Measurements from ENCODE around the gene SLC44A4. TPM values are rescaled to one million over a fixed set of nuclear protein-coding genes. Genes with fewer than 3 reads are reported as not detected.
"Not testable (repeated sequence)": the region's sequence is repeated elsewhere in the genome, so short reads cannot be mapped to it uniquely, and the experiment has no call there.

The SLC44A4 gene
- total RNA-seq, 1 donor from 2014 or later: not detected

DNA sequence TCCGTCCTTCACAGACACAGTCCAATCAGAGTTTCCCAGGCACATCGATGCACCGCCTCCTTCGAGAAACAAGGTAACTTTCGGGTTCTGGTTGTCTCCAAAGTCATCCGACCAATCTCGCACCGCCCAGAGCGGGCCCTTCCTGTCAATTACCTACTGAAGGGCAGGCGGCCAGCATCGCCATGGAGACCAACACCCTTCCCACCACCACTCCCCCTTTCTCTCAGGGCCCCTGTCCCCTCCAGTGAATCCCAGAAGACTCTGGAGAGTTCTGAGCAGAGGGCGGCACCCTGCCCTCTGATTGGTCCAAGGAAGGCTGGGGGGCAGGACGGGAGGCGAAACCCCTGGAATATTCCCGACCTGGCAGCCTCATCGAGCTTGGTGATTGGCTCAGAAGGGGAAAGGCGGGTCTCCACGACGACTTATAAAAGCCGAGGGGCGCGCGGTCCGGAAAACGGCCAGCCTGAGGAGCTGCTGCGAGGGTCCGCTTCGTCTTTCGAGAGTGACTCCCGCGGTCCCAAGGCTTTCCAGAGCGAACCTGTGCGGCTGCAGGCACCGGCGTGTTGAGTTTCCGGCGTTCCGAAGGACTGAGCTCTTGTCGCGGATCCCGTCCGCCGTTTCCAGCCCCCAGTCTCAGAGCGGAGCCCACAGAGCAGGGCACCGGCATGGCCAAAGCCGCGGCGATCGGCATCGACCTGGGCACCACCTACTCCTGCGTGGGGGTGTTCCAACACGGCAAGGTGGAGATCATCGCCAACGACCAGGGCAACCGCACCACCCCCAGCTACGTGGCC is 51.3 kb downstream of the SLC44A4 start, which contains the start of gene HSPA1B:
HSPA1B (plus strand) TSS at position 453 of the 794 bp plus-strand sequence; CDS start at position 666, 213 bp downstream.
- peak; percentile 100 for DNase-seq

DNA sequence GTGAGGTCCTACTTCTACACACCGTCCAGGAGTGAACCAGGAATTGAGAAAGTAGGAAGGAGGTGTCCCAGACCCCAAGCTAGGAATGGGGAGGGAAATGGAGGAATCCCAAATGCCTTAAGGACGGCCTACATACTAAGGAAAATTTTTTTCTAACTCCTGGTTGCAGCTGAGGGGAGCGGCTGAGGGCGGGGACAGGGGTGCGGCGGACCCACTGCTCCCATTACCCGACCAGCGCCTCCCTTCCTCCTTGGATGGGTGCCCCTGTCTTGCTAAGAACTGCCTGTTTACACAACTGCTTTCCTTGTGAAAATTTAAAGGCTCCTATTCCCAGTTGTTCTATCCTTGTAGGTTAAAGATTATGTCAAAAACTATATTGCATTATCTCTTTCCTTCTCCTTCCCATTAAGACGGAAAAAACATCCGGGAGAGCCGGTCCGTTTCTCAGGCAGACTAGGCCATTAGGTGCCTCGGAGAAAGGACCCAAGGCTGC is 52.0 kb downstream of the SLC44A4 start:
- peak; percentile 75 for DNase-seq

DNA sequence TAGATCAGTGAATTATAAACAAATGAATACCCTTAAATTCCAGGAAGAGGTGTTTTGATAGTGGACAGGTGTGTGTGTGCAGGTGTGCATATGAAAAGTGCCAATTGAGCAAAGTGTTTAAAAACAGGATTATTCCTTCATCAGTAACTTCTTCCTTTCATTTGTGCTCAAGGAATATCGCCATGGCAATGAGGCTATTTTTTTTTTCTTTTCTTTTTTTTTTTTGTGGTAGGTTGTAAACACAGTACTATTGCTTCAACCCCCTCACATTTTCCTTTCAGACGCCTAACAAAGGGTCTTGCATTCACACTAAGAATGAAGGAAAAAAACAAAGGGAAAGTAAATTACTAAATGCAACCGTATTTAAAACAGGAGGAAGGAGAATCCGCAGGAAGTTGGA is 53.2 kb downstream of the SLC44A4 start:
- DNase-seq: no peak

DNA sequence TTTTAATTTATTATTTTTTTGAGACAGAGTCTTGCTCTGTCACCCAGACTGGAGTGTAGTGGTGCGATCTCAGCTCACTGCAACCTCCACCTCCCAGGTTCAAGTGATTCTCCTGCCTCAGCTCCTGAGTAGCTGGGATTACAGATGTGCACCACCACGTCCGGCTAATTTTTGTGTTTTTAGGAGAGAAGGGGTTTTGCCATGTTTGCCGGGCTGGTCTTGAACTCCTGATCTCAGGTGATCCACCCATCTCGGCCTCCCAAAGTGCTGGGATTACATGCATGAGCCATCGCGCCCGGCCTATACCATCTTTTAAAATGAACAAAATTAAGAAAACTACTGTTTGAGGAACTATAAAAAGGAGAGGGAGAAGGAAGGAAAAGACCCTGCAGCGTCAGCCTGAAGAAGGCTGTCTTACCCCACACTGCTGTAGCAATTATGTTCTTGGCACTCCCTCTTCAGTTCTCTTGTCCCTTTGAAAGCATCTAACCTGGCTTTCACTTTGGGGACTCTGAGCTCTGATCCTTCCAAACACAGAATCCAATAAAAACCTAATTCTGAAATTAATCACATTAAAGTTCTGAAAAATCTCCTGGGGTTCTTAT is 55.1 kb downstream of the SLC44A4 start:
- DNase-seq: not testable (repeated sequence)

DNA sequence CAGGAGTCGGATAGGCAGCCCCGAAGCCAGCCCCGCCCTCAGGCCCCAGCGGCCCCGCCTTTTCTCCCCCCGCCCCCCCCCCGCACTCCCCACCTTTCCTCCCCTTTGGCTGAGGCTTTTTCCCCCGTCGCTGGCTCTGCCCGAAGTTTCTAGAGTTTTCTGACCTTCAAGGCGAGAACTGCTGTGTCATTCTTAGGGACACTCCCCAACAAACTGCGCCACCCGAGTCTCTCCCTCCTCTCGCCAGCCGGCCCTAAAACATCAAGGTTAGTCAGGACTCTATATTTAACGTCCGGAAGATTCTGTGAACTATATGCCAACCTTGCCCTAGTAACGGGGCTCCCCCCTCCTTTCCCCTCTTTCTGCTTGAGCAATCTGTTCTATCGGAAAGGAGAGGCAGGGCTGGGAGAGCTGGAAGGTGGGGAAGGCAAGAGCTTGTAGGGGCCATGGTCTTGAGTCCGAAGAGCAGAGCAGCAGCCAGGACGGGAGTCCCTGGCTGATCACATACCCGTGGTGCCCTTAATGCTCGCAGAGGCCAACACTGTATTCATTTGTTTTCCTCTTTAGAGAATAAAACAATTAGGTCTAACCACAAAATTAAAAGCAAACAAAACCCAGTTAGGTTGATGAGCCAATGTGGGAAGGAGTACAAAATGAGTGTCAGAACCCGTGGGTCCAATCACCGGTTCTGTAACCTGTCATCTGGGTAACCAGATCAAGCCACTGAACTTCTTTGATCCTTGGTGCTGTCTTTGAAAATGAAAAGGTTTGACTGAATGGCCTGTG is 56.6 kb downstream of the SLC44A4 start:
- DNase-seq: peak; percentile 70

DNA sequence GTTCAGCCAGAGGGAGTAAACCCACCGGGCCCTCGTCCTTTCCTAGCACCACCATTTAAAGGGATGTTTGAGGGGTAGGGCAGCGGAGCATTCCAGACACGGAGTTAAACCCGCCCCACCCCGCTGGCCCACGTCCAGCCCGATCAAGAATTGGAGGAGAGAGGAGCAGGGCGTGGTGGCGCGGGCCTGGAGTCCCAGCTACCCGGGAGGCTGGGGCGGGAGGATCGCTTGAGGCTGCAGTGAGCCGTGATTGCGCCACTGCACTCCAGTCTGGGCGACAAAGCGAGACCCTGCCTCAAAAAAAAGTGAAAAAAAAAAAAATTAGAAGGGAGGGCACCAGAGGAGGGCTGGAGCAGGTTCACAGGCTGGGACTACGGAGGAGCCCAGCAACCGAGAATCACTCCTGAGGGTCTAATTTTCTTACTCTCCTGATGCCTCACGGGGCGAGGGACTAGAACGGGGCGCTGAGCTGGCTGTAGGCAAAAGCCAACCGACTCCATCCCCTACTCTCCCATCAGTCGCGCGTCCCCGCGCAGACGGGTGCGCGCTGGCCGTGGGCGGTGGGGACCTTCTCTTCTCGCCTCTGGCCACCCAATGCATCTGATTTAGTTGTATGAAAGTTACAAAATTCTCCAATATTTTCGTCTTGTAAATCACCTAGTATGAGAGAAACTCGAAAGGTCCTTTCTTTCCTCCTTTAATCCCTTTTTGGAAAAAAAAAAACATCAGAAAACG is 57.3 kb downstream of the SLC44A4 start:
- DNase-seq: peak; percentile 46

DNA sequence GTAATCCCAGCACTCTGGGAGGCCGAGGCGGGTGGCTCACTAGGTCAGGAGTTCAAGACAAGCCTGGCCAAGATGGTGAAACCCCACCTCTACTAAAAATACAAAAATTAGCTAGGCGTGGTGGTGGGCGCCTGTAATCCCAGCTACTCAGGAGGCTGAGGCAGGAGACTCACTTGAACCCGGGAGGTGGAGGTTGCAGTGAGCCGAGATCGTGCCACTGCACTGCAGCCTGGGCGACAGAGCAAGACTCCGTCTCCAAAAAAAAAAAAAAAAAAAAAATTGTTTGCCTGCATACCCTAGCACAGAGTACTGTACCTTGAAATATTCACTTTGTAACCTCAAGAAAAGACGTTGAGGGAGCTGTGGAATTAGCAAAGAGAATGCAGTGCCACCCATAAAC is 58.4 kb downstream of the SLC44A4 start:
- DNase-seq: not testable (repeated sequence)

DNA sequence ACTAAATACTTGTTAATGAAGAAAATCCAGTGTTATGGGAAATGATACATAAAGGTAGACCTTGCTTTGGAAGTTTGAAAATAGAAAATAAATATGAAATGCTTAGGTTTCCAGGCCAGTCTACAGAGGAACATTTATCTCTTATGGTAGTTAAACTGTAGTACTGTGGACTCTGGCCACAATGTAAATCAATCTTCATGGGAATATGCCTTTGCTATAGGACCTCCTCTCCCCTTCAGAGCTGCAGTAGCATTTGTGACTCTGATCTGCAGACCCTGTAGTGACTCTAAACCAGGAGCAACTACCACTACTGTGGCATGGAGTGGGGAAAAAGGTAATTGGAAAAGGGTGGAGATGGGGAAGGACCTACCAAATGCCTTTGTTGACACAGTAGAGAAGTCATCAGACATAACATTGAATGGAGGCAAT is 58.9 kb downstream of the SLC44A4 start:
- no peak for DNase-seq

DNA sequence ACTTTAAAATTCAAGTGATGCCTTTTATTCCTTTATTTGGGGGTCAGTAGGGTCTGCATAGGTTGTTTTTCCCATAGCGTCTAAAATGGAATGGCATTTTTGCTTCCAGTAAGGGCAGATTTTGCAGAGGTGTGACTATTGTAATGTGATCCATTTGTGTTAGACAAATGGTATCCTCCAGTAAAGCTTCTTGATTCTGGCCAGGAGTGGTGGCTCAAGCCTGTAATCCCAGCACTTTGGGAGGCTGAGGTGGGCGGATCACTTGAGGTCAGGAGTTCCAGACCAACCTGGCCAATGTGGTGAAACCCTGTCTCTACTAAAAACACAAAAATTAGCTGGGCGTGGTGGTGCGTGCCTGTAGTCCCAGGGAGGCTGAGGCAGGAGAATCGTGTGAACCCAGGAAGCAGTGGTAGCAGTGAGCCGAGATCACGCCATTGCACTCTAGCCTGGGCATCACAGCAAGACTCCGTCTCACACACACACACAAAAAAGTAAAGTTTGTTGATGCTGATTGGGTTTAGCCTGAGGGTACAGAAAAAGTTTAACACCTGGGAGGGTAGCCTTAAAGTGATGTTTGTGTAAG is 60.8 kb downstream of the SLC44A4 start:
- DNase-seq: not testable (repeated sequence)

DNA sequence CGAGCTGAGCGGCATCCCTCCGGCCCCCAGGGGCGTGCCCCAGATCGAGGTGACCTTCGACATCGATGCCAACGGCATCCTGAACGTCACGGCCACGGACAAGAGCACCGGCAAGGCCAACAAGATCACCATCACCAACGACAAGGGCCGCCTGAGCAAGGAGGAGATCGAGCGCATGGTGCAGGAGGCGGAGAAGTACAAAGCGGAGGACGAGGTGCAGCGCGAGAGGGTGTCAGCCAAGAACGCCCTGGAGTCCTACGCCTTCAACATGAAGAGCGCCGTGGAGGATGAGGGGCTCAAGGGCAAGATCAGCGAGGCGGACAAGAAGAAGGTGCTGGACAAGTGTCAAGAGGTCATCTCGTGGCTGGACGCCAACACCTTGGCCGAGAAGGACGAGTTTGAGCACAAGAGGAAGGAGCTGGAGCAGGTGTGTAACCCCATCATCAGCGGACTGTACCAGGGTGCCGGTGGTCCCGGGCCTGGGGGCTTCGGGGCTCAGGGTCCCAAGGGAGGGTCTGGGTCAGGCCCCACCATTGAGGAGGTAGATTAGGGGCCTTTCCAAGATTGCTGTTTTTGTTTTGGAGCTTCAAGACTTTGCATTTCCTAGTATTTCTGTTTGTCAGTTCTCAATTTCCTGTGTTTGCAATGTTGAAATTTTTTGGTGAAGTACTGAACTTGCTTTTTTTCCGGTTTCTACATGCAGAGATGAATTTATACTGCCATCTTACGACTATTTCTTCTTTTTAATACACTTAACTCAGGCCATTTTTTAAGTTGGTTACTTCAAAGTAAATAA is 61.5 kb downstream of the SLC44A4 start:
- not testable (repeated sequence) for DNase-seq

DNA sequence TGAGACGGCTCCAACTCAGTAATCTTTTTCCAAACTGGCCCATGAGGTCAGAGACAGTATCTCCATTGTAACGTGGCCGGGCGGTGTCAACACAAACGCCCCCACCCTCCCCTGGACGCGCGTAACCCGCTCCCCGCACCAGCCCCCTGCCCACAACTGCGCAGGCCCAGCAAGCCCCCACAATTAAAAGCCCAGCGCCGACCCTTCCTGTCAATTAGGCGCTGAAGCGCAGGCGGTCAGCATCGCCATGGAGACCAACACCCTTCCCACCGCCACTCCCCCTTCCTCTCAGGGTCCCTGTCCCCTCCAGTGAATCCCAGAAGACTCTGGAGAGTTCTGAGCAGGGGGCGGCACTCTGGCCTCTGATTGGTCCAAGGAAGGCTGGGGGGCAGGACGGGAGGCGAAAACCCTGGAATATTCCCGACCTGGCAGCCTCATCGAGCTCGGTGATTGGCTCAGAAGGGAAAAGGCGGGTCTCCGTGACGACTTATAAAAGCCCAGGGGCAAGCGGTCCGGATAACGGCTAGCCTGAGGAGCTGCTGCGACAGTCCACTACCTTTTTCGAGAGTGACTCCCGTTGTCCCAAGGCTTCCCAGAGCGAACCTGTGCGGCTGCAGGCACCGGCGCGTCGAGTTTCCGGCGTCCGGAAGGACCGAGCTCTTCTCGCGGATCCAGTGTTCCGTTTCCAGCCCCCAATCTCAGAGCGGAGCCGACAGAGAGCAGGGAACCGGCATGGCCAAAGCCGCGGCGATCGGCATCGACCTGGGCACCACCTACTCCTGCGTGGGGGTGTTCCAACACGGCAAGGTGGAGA is 63.6 kb downstream of the SLC44A4 start, which contains the start of the genes HSPA1A and HSPA1L:
HSPA1A (plus strand) TSS at position 519 of the 814 bp plus-strand sequence; CDS start at position 733, 214 bp downstream.
HSPA1L (minus strand) TSS at position 259 of the 814 bp plus-strand sequence. CDS start 3,311 bp downstream, outside the sequence.
- DNase-seq: peak; percentile 91

DNA sequence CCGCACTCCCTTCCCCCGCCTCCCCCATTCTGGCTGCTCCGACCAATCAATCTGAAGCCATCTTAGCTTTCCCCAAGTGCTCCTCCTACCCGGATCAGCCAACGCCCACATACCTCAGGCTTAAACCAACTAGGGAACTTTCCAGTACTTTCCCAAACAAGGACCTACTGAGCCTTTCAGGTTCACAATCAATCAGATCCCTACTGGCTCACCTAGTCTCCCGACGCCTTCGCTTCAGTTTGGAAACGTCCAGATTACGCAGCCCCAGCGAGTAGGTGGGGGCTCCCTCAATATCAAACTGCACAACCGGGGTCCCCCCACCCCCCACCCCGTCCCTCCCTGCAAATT is 64.1 kb downstream of the SLC44A4 start:
- peak; percentile 93 for DNase-seq

DNA sequence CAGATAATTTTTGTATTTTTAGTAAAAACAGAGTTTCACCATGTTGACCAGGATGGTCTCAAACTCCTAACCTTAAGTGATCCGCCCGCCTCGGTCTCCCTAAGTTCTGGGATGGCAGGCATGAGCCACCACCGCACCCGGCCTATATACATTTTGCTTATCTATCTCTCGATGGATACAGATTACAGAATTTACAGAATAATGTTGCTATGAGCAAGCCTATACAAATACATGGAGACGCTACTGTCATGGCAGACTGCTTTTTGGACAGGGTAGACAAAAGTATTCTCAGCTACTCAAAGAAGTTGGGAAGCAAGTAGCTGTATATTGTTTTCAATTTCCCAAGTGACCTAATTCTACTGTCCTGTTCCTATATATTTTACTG is 65.3 kb downstream of the SLC44A4 start:
- no peak for DNase-seq

Small RNAs within 50 kb of the gene (small RNA-seq; reads per million reads assigned to genes)
- gene SNORD48 (119 reads per million, percentile 96 among the genes with 10 or more reads in this experiment), gene SNORD52 (not detected)

Other genes starting within 250 kb of the SLC44A4 start
- 118 TPM for gene BAG6, start 226.3 kb downstream of the SLC44A4 start, total RNA-seq
- gene APOM, start 223.1 kb downstream of the SLC44A4 start, total RNA-seq: not detected
- 16.2 TPM for gene C6orf47, start 218.2 kb downstream of the SLC44A4 start, total RNA-seq
- gene GPANK1, start 214.0 kb downstream of the SLC44A4 start, total RNA-seq: 9.8 TPM
- 69.9 TPM for gene CSNK2B, start 212.9 kb downstream of the SLC44A4 start, total RNA-seq
- gene LY6G5B, start 209.0 kb downstream of the SLC44A4 start, total RNA-seq: 3.4 TPM
- gene LY6G5C, start 197.9 kb downstream of the SLC44A4 start, total RNA-seq: 3.1 TPM
- 48.2 TPM for gene ABHD16A, start 175.7 kb downstream of the SLC44A4 start, total RNA-seq
- not detected for gene LY6G6F, start 172.1 kb downstream of the SLC44A4 start, total RNA-seq
- not detected for gene LY6G6D, start 163.6 kb downstream of the SLC44A4 start, total RNA-seq
- gene LY6G6C, start 157.3 kb downstream of the SLC44A4 start, total RNA-seq: 0.31 TPM
- not detected for gene MPIG6B, start 155.6 kb downstream of the SLC44A4 start, total RNA-seq
- 117 TPM for gene DDAH2, start 149.7 kb downstream of the SLC44A4 start, total RNA-seq
- 35.2 TPM for gene CLIC1, start 142.5 kb downstream of the SLC44A4 start, total RNA-seq
- 4.2 TPM for gene MSH5, start 139.0 kb downstream of the SLC44A4 start, total RNA-seq
- 0.31 TPM for gene SAPCD1, start 116.3 kb downstream of the SLC44A4 start, total RNA-seq
- gene VWA7, start 101.7 kb downstream of the SLC44A4 start, total RNA-seq: 0.31 TPM
- gene VARS1, start 83.2 kb downstream of the SLC44A4 start, total RNA-seq: 25.6 TPM
- gene LSM2, start 72.0 kb downstream of the SLC44A4 start, total RNA-seq: 22.9 TPM
- gene HSPA1L, start 63.7 kb downstream of the SLC44A4 start, total RNA-seq: 4.4 TPM
- gene HSPA1A, start 63.5 kb downstream of the SLC44A4 start, total RNA-seq: 117 TPM
- gene HSPA1B, start 51.3 kb downstream of the SLC44A4 start, total RNA-seq: 121 TPM
- 20.3 TPM for gene NEU1, start 16.2 kb downstream of the SLC44A4 start, total RNA-seq
- 83.9 TPM for gene EHMT2, start 18.7 kb upstream of the SLC44A4 start, total RNA-seq
- gene ZBTB12, start 23.1 kb upstream of the SLC44A4 start, total RNA-seq: 25.6 TPM
- 4.7 TPM for gene C2, start 48.7 kb upstream of the SLC44A4 start, total RNA-seq
- 0.62 TPM for gene CFB, start 67.1 kb upstream of the SLC44A4 start, total RNA-seq
- 37.4 TPM for gene NELFE, start 80.0 kb upstream of the SLC44A4 start, total RNA-seq
- gene SKIC2, start 80.2 kb upstream of the SLC44A4 start, total RNA-seq: 27.6 TPM
- gene DXO, start 93.1 kb upstream of the SLC44A4 start, total RNA-seq: 6.9 TPM
- gene C4A, start 103.1 kb upstream of the SLC44A4 start, total RNA-seq: 8.6 TPM
- 9.2 TPM for gene C4B, start 135.8 kb upstream of the SLC44A4 start, total RNA-seq
- not detected for gene CYP21A2, start 159.4 kb upstream of the SLC44A4 start, total RNA-seq
- 2.5 TPM for gene TNXB, start 230.3 kb upstream of the SLC44A4 start, total RNA-seq
- gene ATF6B, start 249.2 kb upstream of the SLC44A4 start, total RNA-seq: 15.4 TPM